ENCODE measurements around the gene CLEC16A. TPM values are rescaled to one million over a fixed set of nuclear protein-coding genes. Genes with fewer than 3 reads are reported as not detected.

Gene CLEC16A
- total RNA-seq, 1 experiment from 2014 or later: 17.4 TPM

- Histone ChIP-seq H3K9me3 (ENCODE audit: low read length) (no peaks in the 10 kb centered on the region), H3K4me3 (ENCODE audit: low read length) (no peak overlapping the region), H3K9me2 (replicated peaks; ENCODE audit: insufficient read depth, low read length) (no peaks in the 10 kb centered on the region), H3K27me3 (ENCODE audit: low read length) (no peaks in the 10 kb centered on the region), H3K4me2 (ENCODE audit: low read depth, low read length, poor library complexity, severe bottlenecking) (no peak overlapping the region), H3K36me3 (ENCODE audit: insufficient read depth, low read length) (no peaks in the 10 kb centered on the region), H3K79me2 (ENCODE audit: low read length) (no peaks in the 10 kb centered on the region), H3K4me1 (ENCODE audit: low read length) (no peaks in the 10 kb centered on the region), H3K27ac (ENCODE audit: low read length) (no peak overlapping the region), H4K20me1 (ENCODE audit: insufficient read depth, low read depth, low read length) (no peaks in the 10 kb centered on the region), H2AFZ (ENCODE audit: low read length) (no peak overlapping the region), H3K9ac (ENCODE audit: low read length) (no peak overlapping the region)
- no peak for DNase-seq
Measured at GRCh38 chr16:11125936-11126335, 181.6 kb downstream of the CLEC16A start.

GRCh38 chr16:11126399-11127054 is 182.2 kb downstream of the CLEC16A start:
- Histone ChIP-seq H3K4me3 (ENCODE audit: low read length) (no peak overlapping the region), H3K9ac (ENCODE audit: low read length) (no peak overlapping the region), H3K9me3 (ENCODE audit: low read length) (no peaks in the 10 kb centered on the region), H3K9me2 (replicated peaks; ENCODE audit: insufficient read depth, low read length) (no peaks in the 10 kb centered on the region), H2AFZ (ENCODE audit: low read length) (no peak overlapping the region), H3K4me2 (ENCODE audit: low read depth, low read length, poor library complexity, severe bottlenecking) (no peak overlapping the region), H3K27me3 (ENCODE audit: low read length) (no peaks in the 10 kb centered on the region), H3K79me2 (ENCODE audit: low read length) (no peaks in the 10 kb centered on the region), H3K4me1 (ENCODE audit: low read length) (no peaks in the 10 kb centered on the region), H4K20me1 (ENCODE audit: insufficient read depth, low read depth, low read length) (no peaks in the 10 kb centered on the region), H3K36me3 (ENCODE audit: insufficient read depth, low read length) (no peaks in the 10 kb centered on the region), H3K27ac (ENCODE audit: low read length) (no peak overlapping the region)
- no peak for DNase-seq

GRCh38 chr16:11127610-11128195 is 183.3 kb downstream of the CLEC16A start:
- H3K27ac ChIP-seq (ENCODE audit: low read length): no peak overlapping the region

GRCh38 chr16:11128211-11129141 is 184.1 kb downstream of the CLEC16A start:
- Histone ChIP-seq H3K79me2 (ENCODE audit: low read length) (no peaks in the 10 kb centered on the region), H3K9ac (ENCODE audit: low read length) (no peak overlapping the region), H3K4me1 (ENCODE audit: low read length) (no peaks in the 10 kb centered on the region), H3K9me3 (ENCODE audit: low read length) (no peaks in the 10 kb centered on the region), H3K27ac (ENCODE audit: low read length) (no peak overlapping the region), H3K27me3 (ENCODE audit: low read length) (no peaks in the 10 kb centered on the region), H4K20me1 (ENCODE audit: insufficient read depth, low read depth, low read length) (no peaks in the 10 kb centered on the region), H3K36me3 (ENCODE audit: insufficient read depth, low read length) (no peaks in the 10 kb centered on the region), H2AFZ (ENCODE audit: low read length) (no peak overlapping the region), H3K4me3 (ENCODE audit: low read length) (no peak overlapping the region), H3K9me2 (replicated peaks; ENCODE audit: insufficient read depth, low read length) (no peaks in the 10 kb centered on the region), H3K4me2 (ENCODE audit: low read depth, low read length, poor library complexity, severe bottlenecking) (no peak overlapping the region)
- no peak for DNase-seq

More at GRCh38 chr16:11127610-11128195, 183.3 kb downstream of the CLEC16A start:
- H3K27me3 ChIP-seq (ENCODE audit: low read length): no peaks in the 10 kb centered on the region
- no peaks in the 10 kb centered on the region for H3K9me2 ChIP-seq (replicated peaks; ENCODE audit: insufficient read depth, low read length)
- no peak for DNase-seq
- H3K79me2 ChIP-seq (ENCODE audit: low read length): no peaks in the 10 kb centered on the region
- no peak overlapping the region for H3K9ac ChIP-seq (ENCODE audit: low read length)
- no peak overlapping the region for H2AFZ ChIP-seq (ENCODE audit: low read length)
- H3K4me2 ChIP-seq (ENCODE audit: low read depth, low read length, poor library complexity, severe bottlenecking): no peak overlapping the region
- no peak overlapping the region for H3K4me3 ChIP-seq (ENCODE audit: low read length)
- no peaks in the 10 kb centered on the region for H3K36me3 ChIP-seq (ENCODE audit: insufficient read depth, low read length)
- no peaks in the 10 kb centered on the region for H4K20me1 ChIP-seq (ENCODE audit: insufficient read depth, low read depth, low read length)
- no peaks in the 10 kb centered on the region for H3K9me3 ChIP-seq (ENCODE audit: low read length)
- H3K4me1 ChIP-seq (ENCODE audit: low read length): no peaks in the 10 kb centered on the region

GRCh38 chr16:11129378-11129781 is 185.0 kb downstream of the CLEC16A start:
- 0 out of 2 replicates have a peak, but pooled peaks cover 4% of the 10 kb centered on the region for H4K20me1 ChIP-seq (ENCODE audit: insufficient read depth, low read depth, low read length)
- H3K79me2 ChIP-seq (ENCODE audit: low read length): no peaks in the 10 kb centered on the region
- H3K9me2 ChIP-seq (replicated peaks; ENCODE audit: insufficient read depth, low read length): no peaks in the 10 kb centered on the region
- no peak overlapping the region for H2AFZ ChIP-seq (ENCODE audit: low read length)
- H3K9ac ChIP-seq (ENCODE audit: low read length): no peak overlapping the region
- H3K4me3 ChIP-seq (ENCODE audit: low read length): no peak overlapping the region
- H3K27ac ChIP-seq (ENCODE audit: low read length): no peak overlapping the region
- H3K36me3 ChIP-seq (ENCODE audit: insufficient read depth, low read length): no peaks in the 10 kb centered on the region
- no peaks in the 10 kb centered on the region for H3K4me1 ChIP-seq (ENCODE audit: low read length)
- no peaks in the 10 kb centered on the region for H3K9me3 ChIP-seq (ENCODE audit: low read length)
- H3K27me3 ChIP-seq (ENCODE audit: low read length): no peaks in the 10 kb centered on the region
- no peak for DNase-seq
- H3K4me2 ChIP-seq (ENCODE audit: low read depth, low read length, poor library complexity, severe bottlenecking): no peak overlapping the region

- DNase-seq: no peak
- Histone ChIP-seq H3K27ac (ENCODE audit: low read length) (no peak overlapping the region), H3K27me3 (ENCODE audit: low read length) (no peaks in the 10 kb centered on the region), H3K4me1 (ENCODE audit: low read length) (no peaks in the 10 kb centered on the region), H4K20me1 (ENCODE audit: insufficient read depth, low read depth, low read length) (0 out of 2 replicates have a peak, but pooled peaks cover 4% of the 10 kb centered on the region), H3K4me2 (ENCODE audit: low read depth, low read length, poor library complexity, severe bottlenecking) (no peak overlapping the region), H3K79me2 (ENCODE audit: low read length) (no peaks in the 10 kb centered on the region), H3K4me3 (ENCODE audit: low read length) (no peak overlapping the region), H3K36me3 (ENCODE audit: insufficient read depth, low read length) (no peaks in the 10 kb centered on the region), H3K9me2 (replicated peaks; ENCODE audit: insufficient read depth, low read length) (no peaks in the 10 kb centered on the region), H2AFZ (ENCODE audit: low read length) (no peak overlapping the region), H3K9me3 (ENCODE audit: low read length) (no peaks in the 10 kb centered on the region), H3K9ac (ENCODE audit: low read length) (no peak overlapping the region)
Measured at GRCh38 chr16:11130978-11131665, 186.8 kb downstream of the CLEC16A start.

- H3K79me2 ChIP-seq (ENCODE audit: low read length): no peaks in the 10 kb centered on the region
- no peak overlapping the region for H3K4me2 ChIP-seq (ENCODE audit: low read depth, low read length, poor library complexity, severe bottlenecking)
- H2AFZ ChIP-seq (ENCODE audit: low read length): no peak overlapping the region
- DNase-seq: no peak
- no peaks in the 10 kb centered on the region for H3K27me3 ChIP-seq (ENCODE audit: low read length)
- H4K20me1 ChIP-seq (ENCODE audit: insufficient read depth, low read depth, low read length): 0 out of 2 replicates have a peak, but pooled peaks cover 4% of the 10 kb centered on the region
- H3K27ac ChIP-seq (ENCODE audit: low read length): no peak overlapping the region
- no peak overlapping the region for H3K4me3 ChIP-seq (ENCODE audit: low read length)
- H3K36me3 ChIP-seq (ENCODE audit: insufficient read depth, low read length): no peaks in the 10 kb centered on the region
- no peaks in the 10 kb centered on the region for H3K9me2 ChIP-seq (replicated peaks; ENCODE audit: insufficient read depth, low read length)
- H3K9me3 ChIP-seq (ENCODE audit: low read length): no peaks in the 10 kb centered on the region
- H3K4me1 ChIP-seq (ENCODE audit: low read length): no peaks in the 10 kb centered on the region; the same call in 1 of the 2 replicates
- H3K9ac ChIP-seq (ENCODE audit: low read length): no peak overlapping the region
Measured at GRCh38 chr16:11131706-11132105, 187.3 kb downstream of the CLEC16A start.

All from Karpas-422 (cell line).